ENCODE results near the gene RYR3.

GRCh38 chr15:33858836-33859235 is 548.1 kb downstream of the RYR3 start:
- TF ChIP-seq POLR2A (IDR thresholded peaks at IDR 0.05; ENCODE audit: low read length) (no peak), GATA1 (IDR thresholded peaks at IDR 0.05; ENCODE audit: low read depth, low read length) (no peak)
